HG03575 (cell line): ENCODE results near the gene SPNS3.

Experiments
- ATAC-seq: cut with Tn5 transposase; IDR thresholded peaks from one replicate; pipeline ENCODE4 v1.9.1; 2021; ENCODE audit not compliant: unreplicated experiment, insufficient number of reproducible peaks, low FRiP score; ENCODE audit errors: extremely low read depth

The SPNS3 gene

GRCh38 chr17:4534928-4535666 is 101.4 kb downstream of the SPNS3 start:
- ATAC-seq, result no peak

- no peak for ATAC-seq
These were observed 102.0 kb downstream of the SPNS3 start for GRCh38 chr17:4535667-4536258.

- no peak for ATAC-seq
These were observed 102.6 kb downstream of the SPNS3 start for GRCh38 chr17:4536259-4536741.

- no peak for ATAC-seq
These were observed 103.1 kb downstream of the SPNS3 start for GRCh38 chr17:4536742-4537411.
